ENCODE data around the gene RAD51B. TPM values are rescaled to one million over a fixed set of nuclear protein-coding genes. Genes with fewer than 3 reads are reported as not detected.

Gene RAD51B
- total RNA-seq, 1 experiment from 2014 or later: 7.2 TPM

GRCh38 chr14:68611599-68611998, 792.0 kb downstream of the RAD51B start:
- no peak for DNase-seq
- H3K36me3 ChIP-seq: no peaks in the 10 kb centered on the region
- no peaks in the 10 kb centered on the region for H3K27me3 ChIP-seq
- no peak overlapping the region for H3K4me3 ChIP-seq
- H3K9me3 ChIP-seq: peaks cover 11% of the 10 kb centered on the region

DNA sequence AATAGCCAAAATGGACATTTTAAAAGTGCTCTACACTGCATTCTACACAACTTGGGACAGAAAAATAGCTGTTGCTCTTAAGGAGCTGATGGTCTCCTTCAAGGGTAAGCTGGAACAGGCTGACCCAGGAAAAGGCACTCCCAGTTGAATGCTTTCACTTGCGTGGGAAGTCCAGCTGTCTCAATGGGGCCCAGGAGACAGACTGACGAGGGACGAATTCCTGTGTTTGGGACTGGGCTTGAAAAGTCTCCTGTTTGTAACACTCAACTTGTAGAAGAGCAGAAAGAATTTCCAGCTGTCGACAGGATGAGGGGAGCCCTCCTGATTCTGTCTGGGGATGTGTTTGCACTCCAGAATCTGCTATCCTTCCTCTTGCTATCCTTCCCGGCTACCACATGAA, 792.5 kb downstream of the RAD51B start:
- Histone ChIP-seq H3K4me3 (no peak overlapping the region), H3K27me3 (no peaks in the 10 kb centered on the region), H3K36me3 (no peaks in the 10 kb centered on the region), H3K9me3 (peaks cover 15% of the 10 kb centered on the region)
- DNase-seq: no peak

- Histone ChIP-seq H3K4me3 (no peak overlapping the region), H3K36me3 (no peaks in the 10 kb centered on the region), H3K9me3 (peaks cover 22% of the 10 kb centered on the region), H3K27me3 (no peaks in the 10 kb centered on the region)
- no peak for DNase-seq
These were observed 796.8 kb downstream of the RAD51B start for GRCh38 chr14:68616221-68616902.

GRCh38 chr14:68619790-68620574, 800.4 kb downstream of the RAD51B start:
- H3K36me3 ChIP-seq: no peaks in the 10 kb centered on the region
- DNase-seq: no peak
- H3K9me3 ChIP-seq: peaks cover 22% of the 10 kb centered on the region
- no peaks in the 10 kb centered on the region for H3K27me3 ChIP-seq
- H3K4me3 ChIP-seq: no peak overlapping the region

DNA sequence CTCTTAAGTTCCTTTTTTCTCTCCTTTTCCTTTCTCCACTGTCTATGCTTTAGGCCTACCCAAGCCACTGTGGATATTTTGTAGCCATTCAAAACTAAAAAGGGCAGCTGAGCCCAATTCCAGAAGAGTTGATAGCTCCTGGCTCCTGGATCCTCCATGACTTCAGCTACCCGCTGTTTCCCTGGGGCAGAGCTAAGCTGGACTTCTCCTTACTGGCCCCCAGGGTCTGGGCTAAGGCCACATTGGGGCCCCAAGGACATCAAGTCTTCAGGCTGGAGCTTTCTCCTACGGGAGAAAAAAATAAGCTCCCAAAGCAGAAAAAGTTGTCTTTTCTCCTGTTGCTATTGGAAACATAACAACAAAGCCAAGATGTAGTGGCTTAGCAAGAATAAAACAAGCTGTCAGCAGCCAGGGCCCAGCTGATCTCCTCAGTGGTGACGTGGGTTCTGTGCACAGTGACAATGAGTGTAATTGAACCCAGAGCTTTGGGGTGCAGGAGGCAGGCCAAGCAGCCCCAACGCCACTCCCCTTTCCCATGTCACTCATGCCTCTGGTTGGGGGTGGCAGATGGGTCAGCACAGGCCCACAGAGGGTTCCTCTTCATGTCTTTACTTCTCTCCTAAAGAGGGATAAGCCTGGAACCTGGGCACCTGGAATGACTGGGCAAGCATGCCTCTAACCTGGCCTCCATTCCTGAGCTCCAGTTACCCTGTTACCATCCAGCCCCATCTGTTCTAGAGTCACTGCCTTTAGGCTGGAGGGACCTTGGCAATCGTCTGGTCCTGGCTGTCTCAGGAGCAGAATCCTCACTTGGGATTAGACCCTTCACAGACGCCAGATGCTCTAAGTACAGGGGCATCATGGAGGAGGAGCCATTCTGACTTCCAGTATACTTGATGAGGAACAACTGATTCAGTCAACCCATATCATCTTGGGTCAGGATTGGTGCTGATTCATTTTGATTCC, 802.1 kb downstream of the RAD51B start:
- H3K9me3 ChIP-seq: peaks cover 10% of the 10 kb centered on the region
- no peaks in the 10 kb centered on the region for H3K36me3 ChIP-seq
- DNase-seq: no peak

GRCh38 chr14:68622856-68623255, 803.3 kb downstream of the RAD51B start:
- Histone ChIP-seq H3K36me3 (no peaks in the 10 kb centered on the region), H3K4me3 (no peak overlapping the region), H3K9me3 (no peaks in the 10 kb centered on the region; the same call in 1 of the 2 replicates), H3K27me3 (no peaks in the 10 kb centered on the region)
- DNase-seq: no peak

More for the DNA sequence above, 802.1 kb downstream of the RAD51B start:
- no peaks in the 10 kb centered on the region for H3K27me3 ChIP-seq
- H3K4me3 ChIP-seq: no peak overlapping the region

DNA sequence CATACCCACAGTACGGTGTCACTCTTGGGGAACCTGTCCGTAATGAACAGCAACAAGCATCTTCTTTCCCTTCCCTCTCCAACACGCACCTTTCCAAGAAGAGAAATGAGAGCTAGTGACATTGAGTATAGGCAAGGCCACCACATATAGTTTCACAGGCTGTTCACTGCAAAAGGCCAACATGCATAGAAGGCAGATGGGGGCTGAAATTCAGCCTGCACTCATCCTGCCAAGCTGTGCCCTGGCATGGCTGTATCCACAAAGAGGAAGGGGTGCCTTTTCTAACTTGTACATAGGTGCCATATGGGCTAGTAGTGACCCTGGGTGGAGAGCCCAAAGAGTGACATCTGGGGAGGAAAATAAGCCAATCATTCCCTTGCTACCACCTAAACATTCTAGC, 803.7 kb downstream of the RAD51B start:
- Histone ChIP-seq H3K27me3 (no peaks in the 10 kb centered on the region), H3K36me3 (no peaks in the 10 kb centered on the region), H3K9me3 (no peaks in the 10 kb centered on the region), H3K4me3 (no peak overlapping the region)
- no peak for DNase-seq

DNA sequence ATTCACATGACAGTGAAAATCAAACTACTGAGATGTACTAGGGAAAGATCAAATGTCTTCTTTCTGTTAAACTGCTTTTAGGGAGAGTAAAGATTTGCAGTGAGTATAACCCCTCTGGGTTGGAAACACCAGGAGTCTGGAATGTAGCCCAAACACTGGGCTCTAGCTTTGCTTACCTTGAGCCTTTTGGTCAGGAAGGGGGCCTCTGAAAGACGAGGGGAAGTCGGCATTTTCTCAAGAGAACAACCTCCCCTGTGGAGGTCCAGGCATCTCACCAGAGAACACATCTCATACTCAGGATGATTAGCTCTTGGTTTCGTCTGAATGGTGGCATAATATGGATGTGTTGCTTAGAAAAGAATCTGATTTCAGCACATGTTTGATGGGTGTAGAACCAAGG, 804.2 kb downstream of the RAD51B start:
- no peak for DNase-seq
- no peaks in the 10 kb centered on the region for H3K36me3 ChIP-seq

GRCh38 chr14:68624541-68625220, 805.1 kb downstream of the RAD51B start:
- no peak for DNase-seq
- H3K9me3 ChIP-seq: no peaks in the 10 kb centered on the region
- no peaks in the 10 kb centered on the region for H3K36me3 ChIP-seq
- H3K4me3 ChIP-seq: no peak overlapping the region
- H3K27me3 ChIP-seq: no peaks in the 10 kb centered on the region

More for the DNA sequence above, 804.2 kb downstream of the RAD51B start:
- H3K4me3 ChIP-seq: no peak overlapping the region
- no peaks in the 10 kb centered on the region for H3K9me3 ChIP-seq
- no peaks in the 10 kb centered on the region for H3K27me3 ChIP-seq

GRCh38 chr14:68625366-68626090, 805.9 kb downstream of the RAD51B start:
- no peak overlapping the region for H3K4me3 ChIP-seq
- H3K36me3 ChIP-seq: no peaks in the 10 kb centered on the region
- no peaks in the 10 kb centered on the region for H3K9me3 ChIP-seq
- no peaks in the 10 kb centered on the region for H3K27me3 ChIP-seq
- DNase-seq: no peak

GRCh38 chr14:68626386-68626785, 806.8 kb downstream of the RAD51B start:
- DNase-seq: no peak
- Histone ChIP-seq H3K36me3 (no peaks in the 10 kb centered on the region), H3K4me3 (no peak overlapping the region), H3K27me3 (no peaks in the 10 kb centered on the region), H3K9me3 (no peaks in the 10 kb centered on the region)

- no peaks in the 10 kb centered on the region for H3K36me3 ChIP-seq
- DNase-seq: no peak
- H3K9me3 ChIP-seq: no peaks in the 10 kb centered on the region
- no peaks in the 10 kb centered on the region for H3K27me3 ChIP-seq
- no peak overlapping the region for H3K4me3 ChIP-seq
These were observed 807.7 kb downstream of the RAD51B start for GRCh38 chr14:68627050-68627867.

DNA sequence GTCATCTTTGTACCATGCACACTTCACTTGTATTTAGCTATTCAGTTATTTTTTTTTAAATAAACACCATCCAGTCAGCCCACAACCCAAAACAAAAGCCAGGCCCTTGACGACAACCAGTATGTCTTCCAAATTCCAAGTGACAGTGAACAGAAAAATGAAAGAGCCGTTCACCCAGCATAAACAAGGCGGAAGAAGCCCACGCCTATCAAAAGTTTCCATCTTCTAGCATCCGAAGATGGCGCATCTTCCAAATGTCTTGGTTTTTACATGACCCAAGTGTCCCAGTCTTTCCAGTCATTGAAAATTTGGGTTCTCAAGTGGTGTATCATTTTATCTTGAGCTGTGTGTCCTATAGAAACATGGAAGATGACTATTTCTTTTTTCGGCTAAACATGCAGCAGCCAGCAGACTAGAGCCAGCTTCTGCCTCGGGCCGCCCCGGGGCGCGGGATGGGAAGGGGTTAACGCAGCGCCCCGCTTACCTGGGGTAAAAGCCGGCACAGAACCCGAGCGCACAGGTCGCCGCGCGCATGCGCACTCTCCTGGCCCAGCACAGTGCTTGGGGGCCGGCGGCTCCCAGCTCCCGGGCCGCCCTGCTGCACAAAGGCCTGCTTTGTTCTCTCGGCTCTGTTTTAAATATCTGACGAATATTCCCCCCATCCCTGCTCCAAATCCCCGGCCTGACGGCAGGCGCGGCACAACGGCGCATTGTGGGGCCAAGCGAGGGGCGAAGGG, 808.5 kb downstream of the RAD51B start:
- DNase-seq: no peak
- H3K9me3 ChIP-seq: no peaks in the 10 kb centered on the region
- H3K27me3 ChIP-seq: no peaks in the 10 kb centered on the region
- no peak overlapping the region for H3K4me3 ChIP-seq
- no peaks in the 10 kb centered on the region for H3K36me3 ChIP-seq

DNA sequence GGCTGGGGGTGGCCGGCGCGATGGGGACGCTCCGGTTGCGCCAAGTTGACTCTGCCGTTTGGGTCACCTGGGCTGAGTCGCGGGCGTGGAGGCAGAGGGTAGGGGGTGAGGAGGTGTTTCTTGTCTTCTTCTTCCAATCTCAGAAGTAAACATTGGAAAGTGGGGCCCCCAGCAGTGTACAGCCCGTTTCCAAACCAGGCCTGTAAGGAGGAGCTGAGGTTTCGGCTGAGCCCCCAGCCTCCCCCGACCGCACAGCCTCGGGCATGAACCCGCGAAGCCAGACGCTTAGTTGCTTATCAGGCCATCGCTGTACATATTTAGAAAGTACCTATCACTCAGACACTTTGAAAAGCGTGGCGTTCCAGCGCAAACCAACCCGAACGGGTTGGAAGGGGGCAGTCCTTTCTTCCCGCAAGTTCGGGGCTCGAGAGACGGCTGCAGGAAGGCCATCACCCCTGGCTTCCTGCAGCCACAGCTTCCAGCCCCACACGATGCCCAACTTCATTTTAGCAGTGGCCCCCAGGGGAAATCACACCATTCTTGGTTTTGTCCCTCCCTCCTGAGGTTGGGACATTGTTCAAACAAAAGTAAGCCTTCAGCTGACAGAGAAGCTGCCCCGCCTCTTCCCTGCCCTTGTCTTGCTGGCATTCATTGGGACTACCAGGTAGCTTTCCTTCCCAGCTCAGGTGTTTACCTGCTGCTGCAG, 809.2 kb downstream of the RAD51B start:
- Histone ChIP-seq H3K9me3 (no peaks in the 10 kb centered on the region), H3K36me3 (no peaks in the 10 kb centered on the region), H3K27me3 (no peaks in the 10 kb centered on the region), H3K4me3 (no peak overlapping the region)
- DNase-seq: no peak

Measured in MG63 (cell line).